PC-3 (cell line): ENCODE data around the gene EDC3.

ENCODE experiments used
- EZH2 ChIP-seq: fragments of 300-600 bp; sonication (generic); IDR thresholded peaks from one replicate; pipeline ENCODE4 v1.6.1; 2017; ENCODE audit warnings: antibody characterized with exemption, mild to moderate bottlenecking, low read length; ENCODE audit not compliant: unreplicated experiment
- EZH2phosphoT487 ChIP-seq: fragments of 300-600 bp; sonication (generic); IDR thresholded peaks from 2 replicates; pipeline ENCODE4 v1.6.1; 2018; ENCODE audit warnings: mild to moderate bottlenecking, antibody characterized with exemption, low read length, borderline replicate concordance
- TF ChIP-seq, protein P1 (sequence below): fragments of 300-600 bp; sonication (generic); conservative IDR thresholded peaks from 2 replicates; pipeline ENCODE4 v1.5.1; 2017; ENCODE audit warnings: antibody characterized with exemption, low read depth, mild to moderate bottlenecking, low read length

DNA sequence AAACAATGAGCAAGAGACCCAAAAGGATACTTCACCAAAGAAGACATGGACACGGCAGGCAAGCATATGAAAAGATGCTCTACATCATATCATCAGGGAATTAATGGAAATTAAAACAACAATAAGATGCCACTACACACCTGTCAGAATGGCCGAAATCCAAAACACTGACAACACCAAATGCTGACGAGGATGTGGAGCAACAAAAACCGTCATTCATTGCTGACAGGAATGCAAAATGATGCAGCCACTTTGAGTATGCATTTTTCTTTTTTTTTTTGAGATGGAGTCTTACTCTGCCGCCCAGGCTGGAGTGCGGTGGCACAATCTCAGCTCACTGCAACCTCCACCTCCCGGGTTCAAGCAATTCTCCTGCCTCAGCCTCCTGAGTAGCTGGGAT is 19.0 kb downstream of the EDC3 start:
- TF ChIP-seq, protein P1, sequence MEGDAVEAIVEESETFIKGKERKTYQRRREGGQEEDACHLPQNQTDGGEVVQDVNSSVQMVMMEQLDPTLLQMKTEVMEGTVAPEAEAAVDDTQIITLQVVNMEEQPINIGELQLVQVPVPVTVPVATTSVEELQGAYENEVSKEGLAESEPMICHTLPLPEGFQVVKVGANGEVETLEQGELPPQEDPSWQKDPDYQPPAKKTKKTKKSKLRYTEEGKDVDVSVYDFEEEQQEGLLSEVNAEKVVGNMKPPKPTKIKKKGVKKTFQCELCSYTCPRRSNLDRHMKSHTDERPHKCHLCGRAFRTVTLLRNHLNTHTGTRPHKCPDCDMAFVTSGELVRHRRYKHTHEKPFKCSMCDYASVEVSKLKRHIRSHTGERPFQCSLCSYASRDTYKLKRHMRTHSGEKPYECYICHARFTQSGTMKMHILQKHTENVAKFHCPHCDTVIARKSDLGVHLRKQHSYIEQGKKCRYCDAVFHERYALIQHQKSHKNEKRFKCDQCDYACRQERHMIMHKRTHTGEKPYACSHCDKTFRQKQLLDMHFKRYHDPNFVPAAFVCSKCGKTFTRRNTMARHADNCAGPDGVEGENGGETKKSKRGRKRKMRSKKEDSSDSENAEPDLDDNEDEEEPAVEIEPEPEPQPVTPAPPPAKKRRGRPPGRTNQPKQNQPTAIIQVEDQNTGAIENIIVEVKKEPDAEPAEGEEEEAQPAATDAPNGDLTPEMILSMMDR, result no peak
- TF ChIP-seq EZH2, result no peak
- TF ChIP-seq EZH2phosphoT487, result no peak
